Uterus (tissue), 4 donors: ENCODE data around the gene MLIP. TPM values are rescaled to one million over a fixed set of nuclear protein-coding genes. Genes with fewer than 3 reads are reported as not detected.

ENCODE experiments used
- DNase-seq, 2 donors: peaks; one replicate each; pipeline ENCODE4 v3.0.0-alpha.2; 2019 to 2020
- H3K27ac ChIP-seq, 2 donors: fragments of 200-600 bp; sonication (generic); 1 replicate in 1 of 2; 2 replicates in 1 of 2; pipeline ENCODE4 v1.5.1; 2016 to 2018
- H3K27me3 ChIP-seq, 2 donors: fragments of 200-600 bp; sonication (generic); one replicate each; pipeline ENCODE4 v1.5.1; 2018 to 2019; ENCODE audit warnings: control low read depth in 1 of 2
- H3K36me3 ChIP-seq, 2 donors: fragments of 200-600 bp; sonication (generic); one replicate each; pipeline ENCODE4 v1.5.1; 2019; ENCODE audit warnings: control low read depth in 1 of 2
- H3K4me1 ChIP-seq, 2 donors: fragments of 200-600 bp; sonication (generic); one replicate each; pipeline ENCODE4 v1.5.1; 2018 to 2019; ENCODE audit warnings: control low read depth in 1 of 2
- H3K4me3 ChIP-seq, 2 donors: fragments of 200-600 bp; sonication (generic); 1 replicate in 1 of 2; 2 replicates in 1 of 2; pipeline ENCODE4 v1.5.1; 2018 to 2019; ENCODE audit warnings: mild to moderate bottlenecking in 1 of 2
- H3K9me3 ChIP-seq, 2 donors: fragments of 200-600 bp; sonication (generic); one replicate each; pipeline ENCODE4 v1.5.1; 2019; ENCODE audit warnings: control low read depth in 1 of 2
- POLR2A ChIP-seq, 2 donors: fragments of 450-650 bp; IDR thresholded peaks; one replicate each; pipeline ENCODE4 v1.6.1; 2016; ENCODE audit warnings: antibody characterized with exemption in 2 of 2, mild to moderate bottlenecking in 1 of 2, moderate library complexity in 1 of 2
- intact Hi-C: fragments of 100-400 bp; cut with DNase I; formaldehyde crosslinking; loops from one replicate; pipeline ENCODE4 v1.15.1; 2023; ENCODE audit warnings: low total_unique reads
- total RNA-seq, 4 donors: library from RNA; depleted of rRNA in 3 of 4; stranded (reverse); fragments of >200 nt in 3 of 4; gene quantifications; one replicate each; pipeline versions ENCODE4 v1.1.0 to v1.2.4, GENCODE V29; 2014 to 2023
- TF ChIP-seq, protein P1 (sequence below), 4 experiments: fragments of 200-600 bp in 2 of 4; fragments of 450-650 bp in 2 of 4; sonication (generic) in 2 of 4; IDR thresholded peaks; one replicate each; pipeline ENCODE4 v1.5.1; 2016 to 2019; ENCODE audit warnings: antibody characterized with exemption in 4 of 4, mild to moderate bottlenecking in 2 of 4, moderate library complexity in 1 of 4
- donor health status: DM: yes; HTN: yes; CAD: no.

The MLIP gene
- total RNA-seq, 4 donors from 2014 or later: not detected

DNA sequence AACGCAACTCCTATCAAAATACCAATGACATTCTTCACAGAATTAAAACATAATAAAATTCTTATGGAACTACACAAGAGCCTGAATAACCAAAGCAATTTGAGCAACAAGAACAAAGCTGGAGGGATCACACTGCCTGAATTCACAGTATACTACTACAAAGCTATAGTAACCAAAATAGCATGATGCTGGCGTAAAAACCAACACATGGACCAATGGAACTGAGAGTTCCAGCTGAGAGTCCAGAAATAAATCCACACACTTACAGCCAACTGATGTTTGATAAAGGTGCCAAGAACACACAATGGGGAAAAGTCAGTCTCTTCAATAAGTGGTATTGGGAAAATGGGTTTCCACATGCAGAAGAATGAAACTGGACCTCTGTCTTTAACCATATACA, 6.9 kb downstream of the MLIP start:
- no peaks in the 10 kb centered on the region for H3K9me3 ChIP-seq
- no peaks in the 10 kb centered on the region for H3K27me3 ChIP-seq
- TF ChIP-seq, protein P1, sequence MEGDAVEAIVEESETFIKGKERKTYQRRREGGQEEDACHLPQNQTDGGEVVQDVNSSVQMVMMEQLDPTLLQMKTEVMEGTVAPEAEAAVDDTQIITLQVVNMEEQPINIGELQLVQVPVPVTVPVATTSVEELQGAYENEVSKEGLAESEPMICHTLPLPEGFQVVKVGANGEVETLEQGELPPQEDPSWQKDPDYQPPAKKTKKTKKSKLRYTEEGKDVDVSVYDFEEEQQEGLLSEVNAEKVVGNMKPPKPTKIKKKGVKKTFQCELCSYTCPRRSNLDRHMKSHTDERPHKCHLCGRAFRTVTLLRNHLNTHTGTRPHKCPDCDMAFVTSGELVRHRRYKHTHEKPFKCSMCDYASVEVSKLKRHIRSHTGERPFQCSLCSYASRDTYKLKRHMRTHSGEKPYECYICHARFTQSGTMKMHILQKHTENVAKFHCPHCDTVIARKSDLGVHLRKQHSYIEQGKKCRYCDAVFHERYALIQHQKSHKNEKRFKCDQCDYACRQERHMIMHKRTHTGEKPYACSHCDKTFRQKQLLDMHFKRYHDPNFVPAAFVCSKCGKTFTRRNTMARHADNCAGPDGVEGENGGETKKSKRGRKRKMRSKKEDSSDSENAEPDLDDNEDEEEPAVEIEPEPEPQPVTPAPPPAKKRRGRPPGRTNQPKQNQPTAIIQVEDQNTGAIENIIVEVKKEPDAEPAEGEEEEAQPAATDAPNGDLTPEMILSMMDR (IDR thresholded peaks at IDR 0.05): no peak
- TF ChIP-seq POLR2A (IDR thresholded peaks at IDR 0.05): no peak
- H3K36me3 ChIP-seq: no peaks in the 10 kb centered on the region
- no peaks in the 10 kb centered on the region for H3K4me1 ChIP-seq
- no peak for DNase-seq
- H3K4me3 ChIP-seq: no peak overlapping the region
- no peak overlapping the region for H3K27ac ChIP-seq
- intact Hi-C loops: no loop called here

DNA sequence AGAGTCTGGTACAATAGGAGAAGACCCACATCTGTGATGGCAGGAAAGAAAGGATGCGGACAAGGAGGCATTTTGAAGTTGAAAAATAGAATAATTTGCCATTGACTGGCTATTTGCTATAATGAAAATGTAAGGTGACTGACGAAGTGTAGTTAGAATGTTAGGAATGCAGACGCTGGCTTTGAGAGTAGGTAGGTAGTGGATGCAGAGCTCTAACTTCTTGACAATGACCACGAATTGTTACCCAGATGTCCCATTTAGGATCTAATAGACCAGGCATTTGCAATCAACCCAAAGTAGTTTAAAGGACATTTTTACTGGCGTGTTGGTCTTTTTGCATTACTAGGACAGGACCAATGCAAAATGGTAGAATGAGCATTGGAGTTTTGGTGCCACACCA, 14.2 kb downstream of the MLIP start:
- Histone ChIP-seq H3K27me3 (no peaks in the 10 kb centered on the region), H3K27ac (no peak overlapping the region), H3K9me3 (no peaks in the 10 kb centered on the region), H3K4me3 (no peak overlapping the region), H3K4me1 (no peaks in the 10 kb centered on the region), H3K36me3 (no peaks in the 10 kb centered on the region)
- intact Hi-C loops: no loop called here
- TF ChIP-seq, protein P1 (IDR thresholded peaks at IDR 0.05): no peak
- no peak for TF ChIP-seq POLR2A (IDR thresholded peaks at IDR 0.05)
- no peak for DNase-seq

DNA sequence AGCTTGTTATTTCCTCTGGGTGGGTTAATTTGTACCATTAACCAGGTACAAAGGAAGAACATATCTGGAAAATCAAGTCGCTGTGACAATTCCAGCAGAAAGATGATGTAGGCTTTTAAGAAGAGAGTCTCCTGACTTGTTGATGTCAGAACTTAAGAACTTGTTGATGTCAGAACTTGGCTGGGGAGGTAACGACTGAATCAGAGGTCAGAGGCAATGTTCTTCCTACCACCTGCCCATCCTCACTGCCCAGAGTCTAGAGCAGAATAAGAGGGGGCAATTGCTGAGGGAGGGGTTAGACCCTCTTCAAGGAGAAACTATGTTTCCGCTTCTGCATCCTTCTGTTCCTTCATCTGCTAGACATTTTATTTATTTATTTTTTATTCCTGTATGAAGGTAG, 18.9 kb downstream of the MLIP start:
- H3K4me3 ChIP-seq: no peak overlapping the region
- no peaks in the 10 kb centered on the region for H3K4me1 ChIP-seq
- no peaks in the 10 kb centered on the region for H3K9me3 ChIP-seq
- H3K27ac ChIP-seq: no peak overlapping the region
- no peak for DNase-seq
- no peaks in the 10 kb centered on the region for H3K27me3 ChIP-seq
- intact Hi-C loops: no loop called here
- H3K36me3 ChIP-seq: no peaks in the 10 kb centered on the region
- TF ChIP-seq, protein P1 (IDR thresholded peaks at IDR 0.05): no peak

DNA sequence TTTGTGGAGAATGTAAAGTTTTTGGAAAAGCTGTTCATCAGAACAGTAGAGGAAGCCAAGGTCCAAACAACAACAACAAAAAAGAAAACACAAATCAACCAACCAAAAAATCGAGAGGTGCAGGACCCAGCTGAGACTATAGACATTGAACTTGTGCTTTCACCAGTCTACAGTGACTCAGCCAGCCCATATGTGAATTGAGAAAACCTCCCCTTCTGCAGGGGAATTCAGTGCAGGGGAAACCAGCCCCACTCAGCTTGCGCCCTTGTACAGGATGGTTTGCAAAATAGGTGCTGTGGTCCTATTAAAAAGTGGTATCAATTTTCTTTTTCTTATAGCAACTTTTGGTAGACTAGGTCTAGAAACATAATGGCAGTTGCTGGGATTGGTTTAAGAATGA, 21.3 kb downstream of the MLIP start:
- intact Hi-C loops: no loop called here
- no peak overlapping the region for H3K27ac ChIP-seq
- TF ChIP-seq, protein P1 (IDR thresholded peaks at IDR 0.05): no peak
- TF ChIP-seq POLR2A (IDR thresholded peaks at IDR 0.05): no peak
- DNase-seq: no peak
- no peaks in the 10 kb centered on the region for H3K27me3 ChIP-seq
- no peaks in the 10 kb centered on the region for H3K9me3 ChIP-seq
- H3K4me3 ChIP-seq: no peak overlapping the region
- H3K36me3 ChIP-seq: no peaks in the 10 kb centered on the region
- no peaks in the 10 kb centered on the region for H3K4me1 ChIP-seq

DNA sequence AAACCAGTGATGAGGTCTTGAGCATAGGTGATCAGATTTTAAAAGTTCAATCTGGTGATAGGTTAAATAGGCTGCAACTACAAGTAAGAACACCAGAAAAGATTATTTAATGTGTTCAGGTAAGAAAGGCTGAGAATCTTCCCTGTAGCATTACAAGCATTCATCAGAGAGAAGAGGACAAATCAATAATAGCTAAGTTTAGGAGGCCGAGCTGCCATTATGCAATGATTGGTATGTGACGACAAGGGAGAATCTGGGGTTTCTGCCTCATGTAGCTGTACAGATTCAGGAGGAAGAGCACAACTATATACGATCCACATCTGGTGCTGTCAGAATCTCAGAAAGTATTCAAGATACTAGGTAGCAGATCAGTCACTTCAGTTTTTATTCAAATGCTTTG, 21.9 kb downstream of the MLIP start:
- no peak overlapping the region for H3K4me3 ChIP-seq
- intact Hi-C loops: no loop called here

More for the DNA sequence above, 21.9 kb downstream of the MLIP start:
- DNase-seq: no peak
- TF ChIP-seq POLR2A (IDR thresholded peaks at IDR 0.05): no peak
- TF ChIP-seq, protein P1 (IDR thresholded peaks at IDR 0.05): no peak
- H3K27me3 ChIP-seq: no peaks in the 10 kb centered on the region
- H3K36me3 ChIP-seq: no peaks in the 10 kb centered on the region
- no peaks in the 10 kb centered on the region for H3K4me1 ChIP-seq
- H3K27ac ChIP-seq: no peak overlapping the region
- no peaks in the 10 kb centered on the region for H3K9me3 ChIP-seq
